PC-3 (cell line): Measurements from ENCODE around the gene ZG16. TPM values are rescaled to one million over a fixed set of nuclear protein-coding genes. Genes with fewer than 3 reads are reported as not detected.
A peak's percentile ranks its signal among the peaks of the same experiment; 100 is the strongest.

ENCODE experiments used
- ATAC-seq: fragments of 200-7000 bp; cut with Tn5 transposase; 2 replicates; pipeline ENCODE4 v1.9.1; 2020; ENCODE audit warnings: mild to moderate bottlenecking, moderate library complexity
- BruUV-seq: library from RNA; stranded (reverse); fragments of 400-500 nt; replicated peaks from 2 replicates; lab custom pipeline; 2021; lab: Mats Ljungman, UMichigan
- CTCF ChIA-PET: fragments of 300-600 bp; sonication (Branson Sonifier 250); formaldehyde crosslinking; loops from one replicate; lab custom pipeline; 2022; ENCODE audit warnings: antibody characterized with exemption; lab: Charles Lee
- POLR2A ChIA-PET: fragments of 300-600 bp; sonication (Branson Sonifier 250); formaldehyde crosslinking; loops from one replicate; lab custom pipeline; 2022; ENCODE audit warnings: antibody characterized with exemption; ENCODE audit not compliant: unreplicated experiment; lab: Charles Lee
- DNase-seq: peaks from one replicate; pipeline ENCODE4 v3.0.0-alpha.2; 2015
- H2AFZ ChIP-seq: fragments of 300-600 bp; sonication (generic); 2 replicates; pipeline ENCODE4 v1.6.0; 2016; ENCODE audit warnings: antibody characterized with exemption, low read length
- H3F3A ChIP-seq: fragments of 300-600 bp; sonication (generic); one replicate; pipeline ENCODE4 v1.6.0; 2017; ENCODE audit warnings: antibody characterized with exemption, low read length, control low read depth, mild to moderate bottlenecking; ENCODE audit not compliant: unreplicated experiment
- H3K27ac ChIP-seq: fragments of 300-600 bp; sonication (generic); 2 replicates; pipeline ENCODE4 v1.5.1; 2016; ENCODE audit warnings: mild to moderate bottlenecking, low read length
- H3K27me3 ChIP-seq: fragments of 300-600 bp; sonication (generic); 2 replicates; pipeline ENCODE4 v1.6.1; 2016; ENCODE audit warnings: low read length, mixed read lengths
- H3K36me3 ChIP-seq: fragments of 300-600 bp; sonication (generic); 2 replicates; pipeline ENCODE4 v1.6.1; 2016; ENCODE audit warnings: low read depth, mixed run types, low read length, mixed read lengths
- H3K4me1 ChIP-seq: fragments of 300-600 bp; sonication (generic); 2 replicates; pipeline ENCODE4 v1.5.1; 2016; ENCODE audit warnings: low read length; ENCODE audit not compliant: insufficient read depth
- H3K4me2 ChIP-seq: fragments of 300-600 bp; sonication (generic); 2 replicates; pipeline ENCODE4 v1.6.0; 2016; ENCODE audit warnings: low read length
- H3K4me3 ChIP-seq: fragments of 300-600 bp; sonication (generic); 2 replicates; pipeline ENCODE4 v1.5.1; 2016; ENCODE audit warnings: mild to moderate bottlenecking, low read length, mixed read lengths
- H3K79me2 ChIP-seq: fragments of 300-600 bp; sonication (generic); 2 replicates; pipeline ENCODE4 v1.6.1; 2017; ENCODE audit warnings: low read length, mixed read lengths
- H3K9ac ChIP-seq: fragments of 300-600 bp; sonication (generic); 2 replicates; pipeline ENCODE4 v1.6.0; 2016; ENCODE audit warnings: mild to moderate bottlenecking, low read length
- H3K9me2 ChIP-seq: fragments of 300-600 bp; sonication (generic); replicated peaks from 2 replicates; pipeline ENCODE4 v1.6.1; 2016; ENCODE audit warnings: mixed run types, low read length, mixed read lengths
- H3K9me3 ChIP-seq: fragments of 300-600 bp; sonication (generic); 2 replicates; pipeline ENCODE4 v1.6.1; 2016; ENCODE audit warnings: low read length, mixed read lengths
- H4K20me1 ChIP-seq: fragments of 300-600 bp; sonication (generic); 2 replicates; pipeline ENCODE4 v1.6.1; 2016; ENCODE audit warnings: low read length, mixed read lengths
- CTCF ChIP-seq: fragments of 300-600 bp; sonication (generic); conservative IDR thresholded peaks from 2 replicates; pipeline ENCODE4 v1.5.1; 2017; ENCODE audit warnings: antibody characterized with exemption, low read depth, mild to moderate bottlenecking, low read length
- EZH2 ChIP-seq: fragments of 300-600 bp; sonication (generic); IDR thresholded peaks from one replicate; pipeline ENCODE4 v1.6.1; 2017; ENCODE audit warnings: antibody characterized with exemption, mild to moderate bottlenecking, low read length; ENCODE audit not compliant: unreplicated experiment
- EZH2phosphoT487 ChIP-seq: fragments of 300-600 bp; sonication (generic); IDR thresholded peaks from 2 replicates; pipeline ENCODE4 v1.6.1; 2018; ENCODE audit warnings: mild to moderate bottlenecking, antibody characterized with exemption, low read length, borderline replicate concordance
- intact Hi-C: fragments of 100-400 bp; cut with micrococcal nuclease; formaldehyde crosslinking; loops from 2 replicates; pipeline ENCODE4 v1.9.0; 2023
- total RNA-seq: library from RNA; depleted of rRNA; stranded (reverse); fragments of >200 nt; gene quantifications from 2 replicates; pipeline ENCODE4 v1.2.3, GENCODE V29; 2014

ZG16 gene
- total RNA-seq, 1 experiment from 2014 or later: not detected

- CTCF ChIA-PET: interaction anchor here (1.6 kb wide), 1 partner anchor 26 kb away, joined by 5 read pairs; the partner anchor contains the start of gene PAGR1
- H3K4me3 ChIP-seq: peak overlapping the region; percentile 69
- no peaks in the 10 kb centered on the region for H3K27me3 ChIP-seq
- no peak overlapping the region for H3K27ac ChIP-seq
- no peak for TF ChIP-seq EZH2phosphoT487
- no peaks in the 10 kb centered on the region; the same call in 1 of the 2 replicates for H4K20me1 ChIP-seq
- no peaks in the 10 kb centered on the region for H3K9me2 ChIP-seq
- intact Hi-C loops: no loop called here
- peaks cover 13% of the 10 kb centered on the region for H3K4me1 ChIP-seq
- POLR2A ChIA-PET: no interaction called here
- no peaks in the 10 kb centered on the region for H3F3A ChIP-seq
- no peaks in the 10 kb centered on the region; the same call in 1 of the 2 replicates for H3K36me3 ChIP-seq
- peak overlapping the region; percentile 69 for H3K9ac ChIP-seq
- H3K9me3 ChIP-seq: no peaks in the 10 kb centered on the region
- H3K4me2 ChIP-seq: peak overlapping the region; percentile 82
- BruUV-seq: TSS peak; percentile 94
- H2AFZ ChIP-seq: peak overlapping the region; percentile 89
- no peak for DNase-seq
- ATAC-seq: peak; percentile 6; the same call in 1 of the 2 replicates
- peaks cover 42% of the 10 kb centered on the region for H3K79me2 ChIP-seq
Measured at GRCh38 chr16:29789775-29790182, 11.7 kb downstream of the ZG16 start.

- Histone ChIP-seq H3K36me3 (peaks cover 5% of the 10 kb centered on the region; the same call in 1 of the 2 replicates), H3K9me2 (no peaks in the 10 kb centered on the region), H3K4me3 (peak within 1 kb of the TSS; percentile 90), H3K27me3 (no peaks in the 10 kb centered on the region), H3K9ac (peak within 1 kb of the TSS; percentile 93), H3K9me3 (no peaks in the 10 kb centered on the region), H4K20me1 (no peaks in the 10 kb centered on the region; the same call in 1 of the 2 replicates), H3K79me2 (peaks cover 48% of the 10 kb centered on the region), H2AFZ (peak within 1 kb of the TSS; percentile 89), H3F3A (no peaks in the 10 kb centered on the region), H3K4me2 (peak within 1 kb of the TSS; percentile 99), H3K4me1 (peaks cover 13% of the 10 kb centered on the region), H3K27ac (peak within 1 kb of the TSS; percentile 36; the same call in 1 of the 2 replicates)
- POLR2A ChIA-PET: no interaction called here
- DNase-seq (peak; percentile 97), ATAC-seq (peak; percentile 94)
- BruUV-seq: no TSS peak
- intact Hi-C loops: no loop called here
- TF ChIP-seq CTCF (peak; percentile 59), EZH2phosphoT487 (no peak)
- CTCF ChIA-PET: interaction anchor here (1.6 kb wide), 1 partner anchor 25 kb away, joined by 5 read pairs; the partner anchor contains the start of gene PAGR1
Measured at GRCh38 chr16:29790183-29790948, 12.3 kb downstream of the ZG16 start, which contains the start of gene KIF22. KIF22 (plus strand) TSS chr16:29790751; CDS start chr16:29790760, 9 bp downstream.

GRCh38 chr16:29790949-29791844 lies 13.1 kb downstream of the ZG16 start:
- POLR2A ChIA-PET: no interaction called here
- Histone ChIP-seq H3F3A (no peaks in the 10 kb centered on the region), H3K4me2 (peak overlapping the region; percentile 99), H3K27me3 (no peaks in the 10 kb centered on the region), H3K9ac (peak overlapping the region; percentile 93), H2AFZ (peak overlapping the region; percentile 80), H3K9me3 (no peaks in the 10 kb centered on the region), H3K4me1 (peaks cover 13% of the 10 kb centered on the region), H3K36me3 (peaks cover 5% of the 10 kb centered on the region; the same call in 1 of the 2 replicates), H3K4me3 (peak overlapping the region; percentile 90), H3K27ac (peak overlapping the region; percentile 36; the same call in 1 of the 2 replicates), H3K9me2 (no peaks in the 10 kb centered on the region), H4K20me1 (no peaks in the 10 kb centered on the region; the same call in 1 of the 2 replicates), H3K79me2 (peaks cover 55% of the 10 kb centered on the region)
- CTCF ChIA-PET: interaction anchor here (0.6 to 1.6 kb wide), 2 partner anchors 25 to 91 kb away, joined by 4 to 5 read pairs; partner anchors contain the start of gene PAGR1
- ATAC-seq: peak; percentile 14
- TSS peak; percentile 55 for BruUV-seq
- no peak for DNase-seq
- intact Hi-C loops: no loop called here
- TF ChIP-seq CTCF (no peak), EZH2phosphoT487 (no peak), EZH2 (no peak)
